ENCODE results near the gene CAST.

DNA sequence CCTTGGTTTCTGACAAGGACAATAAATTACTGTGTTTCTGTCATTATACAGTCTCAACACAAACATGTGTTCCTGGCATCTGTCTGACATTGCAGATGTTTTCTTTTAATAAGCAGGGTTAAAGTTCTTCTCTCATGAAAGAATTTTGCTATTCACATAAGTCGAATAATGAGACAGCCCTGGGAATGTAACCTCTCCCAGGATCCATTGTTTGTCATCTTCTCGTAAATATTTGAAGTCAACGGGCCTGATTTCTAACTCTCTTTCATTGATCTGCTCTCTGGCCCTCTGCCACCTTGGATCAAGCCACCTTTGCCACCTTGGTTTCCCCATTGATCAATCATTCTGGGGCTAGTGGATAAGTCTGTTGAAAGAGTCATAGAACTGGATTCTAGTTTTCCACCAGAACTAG, 12.9 kb upstream of the CAST start:
- TF ChIP-seq, protein P1, sequence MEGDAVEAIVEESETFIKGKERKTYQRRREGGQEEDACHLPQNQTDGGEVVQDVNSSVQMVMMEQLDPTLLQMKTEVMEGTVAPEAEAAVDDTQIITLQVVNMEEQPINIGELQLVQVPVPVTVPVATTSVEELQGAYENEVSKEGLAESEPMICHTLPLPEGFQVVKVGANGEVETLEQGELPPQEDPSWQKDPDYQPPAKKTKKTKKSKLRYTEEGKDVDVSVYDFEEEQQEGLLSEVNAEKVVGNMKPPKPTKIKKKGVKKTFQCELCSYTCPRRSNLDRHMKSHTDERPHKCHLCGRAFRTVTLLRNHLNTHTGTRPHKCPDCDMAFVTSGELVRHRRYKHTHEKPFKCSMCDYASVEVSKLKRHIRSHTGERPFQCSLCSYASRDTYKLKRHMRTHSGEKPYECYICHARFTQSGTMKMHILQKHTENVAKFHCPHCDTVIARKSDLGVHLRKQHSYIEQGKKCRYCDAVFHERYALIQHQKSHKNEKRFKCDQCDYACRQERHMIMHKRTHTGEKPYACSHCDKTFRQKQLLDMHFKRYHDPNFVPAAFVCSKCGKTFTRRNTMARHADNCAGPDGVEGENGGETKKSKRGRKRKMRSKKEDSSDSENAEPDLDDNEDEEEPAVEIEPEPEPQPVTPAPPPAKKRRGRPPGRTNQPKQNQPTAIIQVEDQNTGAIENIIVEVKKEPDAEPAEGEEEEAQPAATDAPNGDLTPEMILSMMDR (IDR thresholded peaks at IDR 0.05; ENCODE audit: low read length): no peak
- TF ChIP-seq EZH2 (IDR thresholded peaks at IDR 0.05; ENCODE audit: borderline replicate concordance, low read length): no peak

Measured in OCI-LY1 (cell line).